AG04449 (cell line): ENCODE results near the gene NTSR1.
A peak's percentile ranks its signal among the peaks of the same experiment; 100 is the strongest.

Experiments
- CTCF ChIA-PET: fragments of 350-600 bp; formaldehyde crosslinking; extraction: SDS; loops from one replicate; lab custom pipeline; 2021; ENCODE audit warnings: antibody characterized with exemption; lab: Yijun Ruan, JAX
- POLR2A ChIA-PET: fragments of 400-600, 350-600 bp; formaldehyde crosslinking; extraction: SDS; loops from one replicate; lab custom pipeline; 2020; ENCODE audit warnings: antibody characterized with exemption, inconsistent platforms; lab: Yijun Ruan, JAX
- DNase-seq: peaks from one replicate; pipeline ENCODE4 v3.0.0-alpha.2; 2010; ENCODE audit warnings: low read depth, low spot score
- H3K4me3 ChIP-seq: 2 replicates; pipeline ENCODE4 v1.5.1; 2011; ENCODE audit warnings: low read depth, mild to moderate bottlenecking, control low read depth, low read length
- CTCF ChIP-seq: IDR thresholded peaks from one replicate; pipeline ENCODE4 v1.5.1; 2011; ENCODE audit warnings: mild to moderate bottlenecking, moderate library complexity, low read length, control low read depth, inconsistent platforms; ENCODE audit not compliant: insufficient read depth; ENCODE audit errors: missing control alignments

NTSR1 gene

GRCh38 chr20:62804021-62804626, 95.5 kb downstream of the NTSR1 start:
- CTCF ChIA-PET: interaction anchor here (1.2 to 7.8 kb wide), 2 partner anchors 136 to 304 kb away, joined by 3 to 99 read pairs; no protein-coding TSS in a partner anchor
- no peak for DNase-seq
- POLR2A ChIA-PET: interaction anchor here (0.9 to 1.2 kb wide), 2 partner anchors 8 to 9 kb away, joined by 3 to 4 read pairs; partner anchors contain the start of gene MRGBP
- peak; percentile 12 for TF ChIP-seq CTCF
- peak overlapping the region; percentile 86 for H3K4me3 ChIP-seq

- H3K4me3 ChIP-seq: peak within 1 kb of the TSS; percentile 86
- DNase-seq: no peak
- POLR2A ChIA-PET: interaction anchor here (1.2 kb wide), 1 partner anchor 8 kb away, joined by 4 read pairs; the partner anchor contains the start of gene MRGBP
- TF ChIP-seq CTCF: no peak
- CTCF ChIA-PET: interaction anchor here (0.9 to 7.8 kb wide), 5 partner anchors 8 to 305 kb away, joined by 3 to 99 read pairs (median 6); partner anchors contain the start of gene MRGBP
Observed at GRCh38 chr20:62804627-62805154, 96.1 kb downstream of the NTSR1 start, which contains the start of gene OGFR. OGFR (plus strand) TSS chr20:62804835; CDS start chr20:62804860, 25 bp downstream.

GRCh38 chr20:62805155-62805710, 96.6 kb downstream of the NTSR1 start:
- DNase-seq: no peak
- POLR2A ChIA-PET: interaction anchor here (1.2 kb wide), 1 partner anchor 9 kb away, joined by 4 read pairs; the partner anchor contains the start of gene MRGBP
- CTCF ChIA-PET: interaction anchor here (0.9 to 7.8 kb wide), 8 partner anchors 8 to 305 kb away, joined by 3 to 99 read pairs (median 3); partner anchors contain the start of gene MRGBP
- H3K4me3 ChIP-seq: peak overlapping the region; percentile 86
- peak; percentile 19 for TF ChIP-seq CTCF

GRCh38 chr20:62805711-62806382, 97.2 kb downstream of the NTSR1 start:
- CTCF ChIA-PET: interaction anchor here (0.9 to 7.8 kb wide), 8 partner anchors 8 to 306 kb away, joined by 3 to 99 read pairs (median 3); partner anchors contain the start of gene MRGBP
- POLR2A ChIA-PET: interaction anchor here (0.6 to 1.2 kb wide), 2 partner anchors 10 kb away, joined by 3 to 4 read pairs; partner anchors contain the start of gene MRGBP
- DNase-seq: no peak
- H3K4me3 ChIP-seq: peak overlapping the region; percentile 86
- TF ChIP-seq CTCF: no peak

- peak overlapping the region; percentile 86 for H3K4me3 ChIP-seq
- no peak for TF ChIP-seq CTCF
- ChIA-PET POLR2A (interaction anchor here (0.6 kb wide), 1 partner anchor 10 kb away, joined by 3 read pairs; the partner anchor contains the start of gene MRGBP), CTCF (interaction anchor here (0.6 to 7.8 kb wide), 10 partner anchors 8 to 307 kb away, joined by 3 to 99 read pairs (median 4); no protein-coding TSS in a partner anchor)
- no peak for DNase-seq
Observed at GRCh38 chr20:62806383-62807050, 97.9 kb downstream of the NTSR1 start.
